ENCODE results near the gene ST6GALNAC5.

GRCh38 chr1:76942549-76942948 is 75.3 kb downstream of the ST6GALNAC5 start:
- TF ChIP-seq EZH2 (IDR thresholded peaks at IDR 0.05; ENCODE audit: borderline replicate concordance, low read length) (no peak), CTCF (conservative IDR thresholded peaks at IDR 0.05 in 1 of 2, IDR thresholded peaks at IDR 0.05 in 1 of 2; ENCODE audit: extremely low read depth in 1 of 2, insufficient read depth in 1 of 2, low read depth in 1 of 2, low read length in 2 of 2) (no peak)

All from mammary epithelial cell (primary cell).